KMS-11 (cell line): Measurements from ENCODE around the gene KIF26A.

Source experiments
- H2AFZ ChIP-seq: fragments of 200-600 bp; sonication (generic); 2 replicates; pipeline ENCODE4 v1.6.1; 2016; ENCODE audit warnings: antibody characterized with exemption, mixed run types, low read depth
- H3K27ac ChIP-seq: fragments of 200-600 bp; sonication (generic); 2 replicates; pipeline ENCODE4 v1.6.1; 2016; ENCODE audit warnings: mild to moderate bottlenecking, mixed run types
- H3K27me3 ChIP-seq: fragments of 200-600 bp; sonication (generic); 2 replicates; pipeline ENCODE4 v1.6.1; 2017; ENCODE audit warnings: mild to moderate bottlenecking, low read depth, mixed run types, moderate library complexity; ENCODE audit not compliant: insufficient read depth
- H3K36me3 ChIP-seq: fragments of 200-600 bp; sonication (generic); 2 replicates; pipeline ENCODE4 v1.6.1; 2017; ENCODE audit warnings: mild to moderate bottlenecking, mixed run types; ENCODE audit not compliant: insufficient read depth
- H3K4me1 ChIP-seq: fragments of 200-600 bp; sonication (generic); 2 replicates; pipeline ENCODE4 v1.6.1; 2016; ENCODE audit warnings: mild to moderate bottlenecking, low read depth, mixed run types; ENCODE audit not compliant: poor library complexity, severe bottlenecking
- H3K4me2 ChIP-seq: fragments of 200-600 bp; sonication (generic); 2 replicates; pipeline ENCODE4 v1.7.0; 2016; ENCODE audit warnings: mild to moderate bottlenecking, mixed run types
- H3K4me3 ChIP-seq: fragments of 200-600 bp; sonication (generic); IDR thresholded peaks from 2 replicates; pipeline ENCODE4 v1.6.1; 2017; ENCODE audit warnings: low read depth, low read length, mixed read lengths; ENCODE audit not compliant: insufficient read depth
- H3K79me2 ChIP-seq: fragments of 200-600 bp; sonication (generic); 2 replicates; pipeline ENCODE4 v1.6.1; 2016; ENCODE audit warnings: low read depth, mixed run types; ENCODE audit not compliant: insufficient read depth
- H3K9ac ChIP-seq: fragments of 200-600 bp; sonication (generic); 2 replicates; pipeline ENCODE4 v1.6.1; 2016; ENCODE audit warnings: mild to moderate bottlenecking, mixed run types
- H4K20me1 ChIP-seq: fragments of 200-600 bp; sonication (generic); 2 replicates; pipeline ENCODE4 v1.6.1; 2016; ENCODE audit warnings: mild to moderate bottlenecking, mixed run types; ENCODE audit not compliant: insufficient read depth
- TF ChIP-seq, protein P1 (sequence below): fragments of 200-600 bp; sonication (generic); conservative IDR thresholded peaks from 2 replicates; pipeline ENCODE4 v1.6.1; 2017; ENCODE audit warnings: low read depth, mild to moderate bottlenecking, antibody characterized with exemption, low read length, moderate library complexity, mixed read lengths

The KIF26A gene

GRCh38 chr14:104155513-104155912 is 17.1 kb downstream of the KIF26A start:
- no peaks in the 10 kb centered on the region for H3K4me1 ChIP-seq
- H3K79me2 ChIP-seq: no peaks in the 10 kb centered on the region
- no peak overlapping the region for H3K4me2 ChIP-seq
- no peak overlapping the region for H3K4me3 ChIP-seq
- no peaks in the 10 kb centered on the region for H4K20me1 ChIP-seq
- no peak overlapping the region for H2AFZ ChIP-seq
- no peak overlapping the region for H3K9ac ChIP-seq
- no peak overlapping the region for H3K27ac ChIP-seq
- no peaks in the 10 kb centered on the region for H3K36me3 ChIP-seq
- TF ChIP-seq, protein P1, sequence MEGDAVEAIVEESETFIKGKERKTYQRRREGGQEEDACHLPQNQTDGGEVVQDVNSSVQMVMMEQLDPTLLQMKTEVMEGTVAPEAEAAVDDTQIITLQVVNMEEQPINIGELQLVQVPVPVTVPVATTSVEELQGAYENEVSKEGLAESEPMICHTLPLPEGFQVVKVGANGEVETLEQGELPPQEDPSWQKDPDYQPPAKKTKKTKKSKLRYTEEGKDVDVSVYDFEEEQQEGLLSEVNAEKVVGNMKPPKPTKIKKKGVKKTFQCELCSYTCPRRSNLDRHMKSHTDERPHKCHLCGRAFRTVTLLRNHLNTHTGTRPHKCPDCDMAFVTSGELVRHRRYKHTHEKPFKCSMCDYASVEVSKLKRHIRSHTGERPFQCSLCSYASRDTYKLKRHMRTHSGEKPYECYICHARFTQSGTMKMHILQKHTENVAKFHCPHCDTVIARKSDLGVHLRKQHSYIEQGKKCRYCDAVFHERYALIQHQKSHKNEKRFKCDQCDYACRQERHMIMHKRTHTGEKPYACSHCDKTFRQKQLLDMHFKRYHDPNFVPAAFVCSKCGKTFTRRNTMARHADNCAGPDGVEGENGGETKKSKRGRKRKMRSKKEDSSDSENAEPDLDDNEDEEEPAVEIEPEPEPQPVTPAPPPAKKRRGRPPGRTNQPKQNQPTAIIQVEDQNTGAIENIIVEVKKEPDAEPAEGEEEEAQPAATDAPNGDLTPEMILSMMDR: no peak
- H3K27me3 ChIP-seq: peaks cover 13% of the 10 kb centered on the region; the same call in 1 of the 2 replicates

GRCh38 chr14:104156142-104156541 is 17.8 kb downstream of the KIF26A start:
- peaks cover 13% of the 10 kb centered on the region; the same call in 1 of the 2 replicates for H3K27me3 ChIP-seq
- no peaks in the 10 kb centered on the region for H4K20me1 ChIP-seq
- H3K9ac ChIP-seq: no peak overlapping the region
- H3K36me3 ChIP-seq: no peaks in the 10 kb centered on the region
- no peak overlapping the region for H2AFZ ChIP-seq
- no peaks in the 10 kb centered on the region for H3K79me2 ChIP-seq
- H3K27ac ChIP-seq: no peak overlapping the region
- TF ChIP-seq, protein P1: no peak
- H3K4me2 ChIP-seq: no peak overlapping the region
- no peak overlapping the region for H3K4me3 ChIP-seq
- no peaks in the 10 kb centered on the region for H3K4me1 ChIP-seq

DNA sequence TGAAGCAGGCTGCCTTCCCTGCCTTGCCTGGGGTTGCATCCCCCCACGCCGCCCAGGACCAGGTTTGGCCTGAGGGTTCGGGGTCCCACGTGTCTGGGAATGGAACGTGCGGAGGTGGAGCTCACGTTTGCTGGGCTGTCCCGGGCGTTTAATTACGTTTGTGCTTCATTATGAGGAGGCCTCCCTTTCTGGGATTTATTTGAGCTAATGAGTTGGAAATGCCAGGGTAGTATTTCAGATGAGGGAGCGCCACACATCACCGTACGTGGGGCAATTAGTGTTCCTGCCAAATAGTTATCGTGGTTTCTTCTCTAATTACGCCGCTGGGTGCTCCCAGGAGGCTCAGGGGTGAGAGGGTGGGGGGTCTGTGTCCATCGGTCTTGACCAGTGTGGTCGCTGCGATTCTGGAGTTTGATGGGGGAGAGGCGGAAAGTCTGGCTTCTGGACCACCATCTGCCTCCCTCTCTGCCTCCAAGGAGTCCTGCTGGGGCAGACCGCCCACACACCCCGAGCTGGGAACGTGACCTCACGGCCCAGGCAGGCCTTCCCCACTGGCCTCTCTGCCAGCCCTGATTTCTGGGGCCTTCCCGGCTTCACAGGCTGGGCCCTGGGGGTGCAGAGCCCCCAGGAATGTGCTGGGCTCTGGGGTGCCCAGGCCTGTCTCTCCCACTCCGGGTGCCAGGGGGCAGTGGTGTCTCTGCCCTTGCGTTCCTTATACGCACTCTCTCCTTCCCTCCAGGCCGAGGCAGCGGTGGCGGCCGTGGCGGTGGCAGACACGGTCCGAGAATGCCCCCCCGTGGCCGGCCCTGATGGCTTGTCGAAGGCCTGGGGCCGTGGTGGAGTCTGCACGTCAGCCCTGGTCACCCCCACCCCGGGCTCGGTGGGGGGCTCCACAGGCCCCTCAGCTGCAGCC is 18.9 kb downstream of the KIF26A start:
- no peaks in the 10 kb centered on the region for H3K4me1 ChIP-seq
- no peaks in the 10 kb centered on the region for H3K36me3 ChIP-seq

GRCh38 chr14:104158827-104159798 is 20.7 kb downstream of the KIF26A start:
- Histone ChIP-seq H3K79me2 (no peaks in the 10 kb centered on the region), H3K9ac (no peak overlapping the region), H3K36me3 (no peaks in the 10 kb centered on the region), H3K27ac (no peak overlapping the region), H3K4me3 (no peak overlapping the region), H4K20me1 (no peaks in the 10 kb centered on the region), H3K27me3 (peaks cover 14% of the 10 kb centered on the region; the same call in 1 of the 2 replicates), H3K4me1 (no peaks in the 10 kb centered on the region), H2AFZ (no peak overlapping the region), H3K4me2 (no peak overlapping the region)
- TF ChIP-seq, protein P1: no peak

More for the DNA sequence above, 18.9 kb downstream of the KIF26A start:
- Histone ChIP-seq H3K9ac (no peak overlapping the region), H3K27ac (no peak overlapping the region), H3K27me3 (peaks cover 16% of the 10 kb centered on the region; the same call in 1 of the 2 replicates), H3K4me2 (no peak overlapping the region), H3K79me2 (no peaks in the 10 kb centered on the region), H4K20me1 (no peaks in the 10 kb centered on the region), H3K4me3 (no peak overlapping the region), H2AFZ (no peak overlapping the region)
- TF ChIP-seq, protein P1: no peak
